Osteoblast (primary cell): ENCODE measurements around the gene CENPB. TPM values are rescaled to one million over a fixed set of nuclear protein-coding genes. Genes with fewer than 3 reads are reported as not detected.
"Not testable (repeated sequence)": the region's sequence is repeated elsewhere in the genome, so short reads cannot be mapped to it uniquely, and the experiment has no call there.

ENCODE experiments used
- DNase-seq: peaks from one replicate; pipeline ENCODE4 v3.0.0; 2011; ENCODE audit warnings: low spot score, mixed read lengths; ENCODE audit not compliant: insufficient read length; ENCODE audit errors: missing footprints
- H2AFZ ChIP-seq: 2 replicates; pipeline ENCODE4 v1.6.0; 2011; ENCODE audit warnings: mild to moderate bottlenecking, low read length
- H3K27ac ChIP-seq: 2 replicates; pipeline ENCODE4 v1.5.1; 2011; ENCODE audit warnings: mild to moderate bottlenecking, low read depth, low read length, moderate library complexity
- H3K27me3 ChIP-seq: 2 replicates; pipeline ENCODE4 v1.6.0; 2012; ENCODE audit warnings: mild to moderate bottlenecking, control low read depth, inconsistent platforms, low read length, moderate library complexity; ENCODE audit not compliant: insufficient read depth
- H3K36me3 ChIP-seq: 2 replicates; pipeline ENCODE4 v1.5.1; 2011; ENCODE audit warnings: mild to moderate bottlenecking, low read length, control low read depth, moderate library complexity; ENCODE audit not compliant: insufficient read depth
- H3K4me1 ChIP-seq: 2 replicates; pipeline ENCODE4 v1.5.1; 2011; ENCODE audit warnings: mild to moderate bottlenecking, low read length, control low read depth, moderate library complexity; ENCODE audit not compliant: insufficient read depth
- H3K4me2 ChIP-seq: 2 replicates; pipeline ENCODE4 v1.6.0; 2011; ENCODE audit warnings: mild to moderate bottlenecking, low read length; ENCODE audit not compliant: insufficient read depth
- H3K4me3 ChIP-seq: fragments of 200-600 bp; sonication (generic); 3 replicates; pipeline ENCODE4 v1.5.1; 2012; ENCODE audit warnings: mild to moderate bottlenecking, low read length, inconsistent platforms; ENCODE audit not compliant: insufficient read depth
- H3K79me2 ChIP-seq: 2 replicates; pipeline ENCODE4 v1.6.0; 2012; ENCODE audit warnings: mild to moderate bottlenecking, low read length, control low read depth, inconsistent platforms; ENCODE audit not compliant: insufficient read depth
- H3K9me3 ChIP-seq: 2 replicates; pipeline ENCODE4 v1.5.1; 2011; ENCODE audit warnings: low read depth, low read length, control low read depth
- H4K20me1 ChIP-seq: 2 replicates; pipeline ENCODE4 v1.6.0; 2012; ENCODE audit warnings: mild to moderate bottlenecking, low read length, control low read depth; ENCODE audit not compliant: insufficient read depth
- CTCF ChIP-seq: IDR thresholded peaks from 2 replicates; pipeline ENCODE4 v1.5.1; 2011; ENCODE audit warnings: mild to moderate bottlenecking, low read depth, low read length, moderate library complexity; ENCODE audit errors: extremely low read depth
- total RNA-seq: library from RNA; depleted of rRNA; stranded (reverse); fragments of >200 nt; gene quantifications from 2 replicates; pipeline ENCODE4 v1.2.3, GENCODE V29; 2012

CENPB gene
- total RNA-seq, 1 donor, result 95.5 TPM

GRCh38 chr20:3795511-3796468 is 9.2 kb upstream of the CENPB start, which contains the start of gene CDC25B:
Gene CDC25B, plus strand, starts transcription at chr20:3796310. Its CDS starts 222 bp downstream, at chr20:3796532.
- TF ChIP-seq CTCF, result peak; percentile 23
- H3K4me3 ChIP-seq, result peak within 1 kb of the TSS; percentile 90
- H3K4me1 ChIP-seq, result peaks cover 27% of the 10 kb centered on the region
- peak; percentile 99 for DNase-seq
- H3K27ac ChIP-seq, result peak within 1 kb of the TSS; percentile 96
- peak within 1 kb of the TSS; percentile 98 for H2AFZ ChIP-seq
- H3K36me3 ChIP-seq, result peaks cover 27% of the 10 kb centered on the region
- H3K9me3 ChIP-seq, result no peaks in the 10 kb centered on the region
- peaks cover 47% of the 10 kb centered on the region for H3K79me2 ChIP-seq
- H4K20me1 ChIP-seq, result peaks cover 10% of the 10 kb centered on the region
- H3K4me2 ChIP-seq, result peak within 1 kb of the TSS; percentile 89
- no peaks in the 10 kb centered on the region for H3K27me3 ChIP-seq

- no peak for TF ChIP-seq CTCF
- H3K4me1 ChIP-seq, result peaks cover 27% of the 10 kb centered on the region
- peaks cover 38% of the 10 kb centered on the region for H3K79me2 ChIP-seq
- H3K27ac ChIP-seq, result peak overlapping the region; percentile 96
- H3K9me3 ChIP-seq, result no peaks in the 10 kb centered on the region
- DNase-seq, result no peak
- H3K4me2 ChIP-seq, result peak overlapping the region; percentile 89
- peaks cover 19% of the 10 kb centered on the region for H3K36me3 ChIP-seq
- peak overlapping the region; percentile 98 for H2AFZ ChIP-seq
- H3K4me3 ChIP-seq, result peak overlapping the region; percentile 90
- H4K20me1 ChIP-seq, result peaks cover 10% of the 10 kb centered on the region
- H3K27me3 ChIP-seq, result no peaks in the 10 kb centered on the region
Observed at GRCh38 chr20:3794701-3795420, 8.3 kb upstream of the CENPB start.

- not testable (repeated sequence) for H2AFZ ChIP-seq, H3K9me3 ChIP-seq, H3K4me3 ChIP-seq, H3K27me3 ChIP-seq, H3K4me2 ChIP-seq, H3K27ac ChIP-seq, DNase-seq
- Histone ChIP-seq H3K4me1 (peaks cover 27% of the 10 kb centered on the region), H3K36me3 (peaks cover 15% of the 10 kb centered on the region), H3K79me2 (peaks cover 31% of the 10 kb centered on the region), H4K20me1 (peaks cover 10% of the 10 kb centered on the region)
Observed at GRCh38 chr20:3794168-3794567, 7.6 kb upstream of the CENPB start.

- Histone ChIP-seq H4K20me1 (peaks cover 19% of the 10 kb centered on the region), H3K4me1 (peaks cover 21% of the 10 kb centered on the region), H3K79me2 (peaks cover 20% of the 10 kb centered on the region)
- H3K36me3 ChIP-seq, DNase-seq, H3K9me3 ChIP-seq, H2AFZ ChIP-seq, H3K27ac ChIP-seq, H3K27me3 ChIP-seq, H3K4me3 ChIP-seq, H3K4me2 ChIP-seq: not testable (repeated sequence)
Observed at GRCh38 chr20:3789201-3789600, 2.7 kb upstream of the CENPB start.
